ENCODE measurements around the gene CLEC18A. TPM values are rescaled to one million over a fixed set of nuclear protein-coding genes. Genes with fewer than 3 reads are reported as not detected.
A peak's percentile ranks its signal among the peaks of the same experiment; 100 is the strongest.
"Not testable (repeated sequence)": the region's sequence is repeated elsewhere in the genome, so short reads cannot be mapped to it uniquely, and the experiment has no call there.

CLEC18A gene
- polyA plus RNA-seq, 1 donor, result 78.3 TPM

GRCh38 chr16:69950411-69950810 is 723 bp upstream of the CLEC18A start:
- not testable (repeated sequence) for DNase-seq

DNA sequence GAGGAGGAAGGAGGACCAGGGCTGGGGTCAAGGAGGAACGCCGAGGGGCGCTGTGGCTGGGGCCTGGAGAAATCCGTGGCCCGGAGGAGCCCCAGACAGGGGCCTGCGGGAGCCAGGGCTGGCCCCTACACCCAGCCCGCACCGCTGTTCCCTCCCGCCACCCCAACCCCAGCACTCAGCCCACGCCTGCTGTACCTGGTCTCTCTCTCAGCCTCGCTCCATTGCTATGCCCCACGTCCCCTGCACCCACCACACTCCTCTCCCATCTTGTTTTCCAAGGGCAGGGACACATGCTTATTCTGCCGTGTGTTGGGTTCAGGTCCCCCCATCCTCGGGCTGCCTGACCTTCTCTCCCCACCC is 518 bp downstream of the CLEC18A start:
- DNase-seq, result not testable (repeated sequence)

- DNase-seq, result not testable (repeated sequence)
Measured at GRCh38 chr16:69952116-69952515, 982 bp downstream of the CLEC18A start.

- not testable (repeated sequence) for DNase-seq
Measured at GRCh38 chr16:69952572-69953355, 1.6 kb downstream of the CLEC18A start.

- DNase-seq, result not testable (repeated sequence)
Measured at GRCh38 chr16:69954241-69954640, 3.1 kb downstream of the CLEC18A start.

DNA sequence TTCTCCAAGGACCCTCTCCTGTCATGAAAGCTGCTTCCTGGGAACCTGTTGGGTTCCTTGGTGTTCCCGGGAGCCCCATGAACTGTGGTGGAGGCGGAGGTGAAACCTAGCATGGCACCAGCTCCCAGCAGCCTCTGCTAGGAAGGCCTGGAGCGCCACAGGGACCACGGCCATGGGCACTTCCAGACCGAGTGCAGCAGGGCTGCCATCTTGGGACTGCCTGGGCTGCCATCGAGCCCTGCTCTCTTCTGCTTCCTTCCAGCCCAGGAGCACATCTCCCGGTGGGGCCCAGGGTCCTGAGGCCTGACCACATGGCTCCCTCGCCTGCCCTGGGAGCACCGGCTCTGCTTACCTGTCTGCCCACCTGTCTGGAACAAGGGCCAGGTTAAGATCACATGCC is 12.2 kb downstream of the CLEC18A start:
- not testable (repeated sequence) for DNase-seq

GRCh38 chr16:69964960-69965660 is 14.0 kb downstream of the CLEC18A start:
- peak; percentile 37 for DNase-seq

DNA sequence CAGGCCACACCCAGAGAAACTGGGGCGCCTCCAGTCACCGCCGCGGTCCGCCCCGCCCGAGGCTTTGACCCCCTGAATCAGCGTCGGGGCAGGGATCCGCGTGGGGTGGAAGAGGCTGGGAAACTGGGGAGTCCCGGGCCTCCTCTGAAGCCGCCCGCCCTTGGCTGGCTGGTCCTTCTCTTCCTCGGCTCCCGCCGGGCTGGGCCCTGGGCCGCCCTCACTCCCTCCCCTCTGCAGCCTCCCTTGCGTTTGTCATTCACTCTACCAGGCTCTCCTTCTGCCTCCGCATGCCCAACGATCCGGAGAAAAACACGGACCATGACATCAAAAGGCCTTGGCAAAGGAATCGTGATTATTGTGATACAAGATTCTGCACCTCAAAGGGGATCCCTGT is 14.5 kb downstream of the CLEC18A start:
- DNase-seq, result not testable (repeated sequence)

DNA sequence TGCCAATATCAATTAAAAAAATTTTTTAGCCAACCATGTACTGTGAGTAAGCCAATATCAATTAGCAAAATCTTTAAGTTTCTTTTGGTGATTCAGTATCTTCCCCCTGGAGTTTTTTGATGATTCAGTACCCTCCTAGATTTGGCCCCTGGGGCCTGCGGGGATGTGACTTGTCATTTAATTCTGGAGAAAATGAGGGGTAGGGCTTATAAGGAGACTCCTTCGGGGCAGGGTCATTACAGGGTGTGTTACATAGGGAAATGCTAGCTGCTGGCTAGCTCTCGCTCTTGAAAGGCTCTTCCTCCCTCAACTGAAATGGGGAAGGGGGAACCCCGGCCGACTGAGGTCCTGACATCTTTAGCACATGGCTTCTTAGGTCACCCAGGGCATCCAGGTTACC is 16.6 kb downstream of the CLEC18A start:
- not testable (repeated sequence) for DNase-seq

- not testable (repeated sequence) for DNase-seq
Measured at GRCh38 chr16:69968125-69968524, 17.0 kb downstream of the CLEC18A start.

- DNase-seq, result not testable (repeated sequence)
Measured at GRCh38 chr16:69969657-69970056, 18.5 kb downstream of the CLEC18A start.

DNA sequence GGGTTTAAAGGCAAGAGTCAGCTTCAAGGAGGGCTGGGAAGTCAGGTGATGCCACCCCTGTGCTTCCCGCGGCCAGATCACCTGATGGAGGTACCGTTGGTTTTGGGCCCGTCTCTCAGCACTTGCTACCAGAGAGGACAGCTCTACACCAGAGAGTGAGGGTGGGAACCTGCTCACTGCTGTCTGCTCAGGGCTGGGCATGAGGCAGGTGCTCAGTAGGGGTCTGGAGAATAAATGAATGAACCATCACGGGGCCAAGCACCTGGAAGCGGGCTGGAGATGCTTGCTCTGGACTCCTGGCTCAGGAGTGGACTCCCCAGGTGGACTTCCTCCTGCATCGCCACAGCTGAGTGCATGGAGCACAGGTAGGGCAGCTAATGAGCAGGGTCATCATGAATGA is 21.0 kb downstream of the CLEC18A start:
- DNase-seq, result not testable (repeated sequence)

GRCh38 chr16:69972935-69973334 is 21.8 kb downstream of the CLEC18A start:
- DNase-seq, result not testable (repeated sequence)

- not testable (repeated sequence) for DNase-seq
Measured at GRCh38 chr16:69985196-69985595, 34.1 kb downstream of the CLEC18A start.

- DNase-seq, result not testable (repeated sequence)
Measured at GRCh38 chr16:69997956-69998355, 46.8 kb downstream of the CLEC18A start.

DNA sequence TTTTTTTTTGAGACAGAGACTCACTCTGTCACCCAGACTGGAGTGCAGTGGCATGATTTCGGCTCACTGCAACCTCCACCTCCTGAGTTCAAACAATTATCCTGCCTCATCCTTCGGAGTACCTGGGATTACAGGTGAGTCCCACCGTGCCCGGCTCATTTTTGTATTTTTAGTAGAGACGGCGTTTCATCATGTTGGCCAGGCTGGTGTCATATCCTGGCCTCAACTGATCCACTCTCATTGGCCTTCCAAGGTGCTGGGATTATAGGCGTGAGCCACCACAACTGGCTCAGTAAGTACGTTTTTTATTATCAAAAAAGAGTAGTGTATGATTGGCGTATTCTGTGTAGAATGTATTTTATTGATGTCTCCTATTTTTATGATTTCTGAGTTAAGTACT is 48.7 kb downstream of the CLEC18A start:
- not testable (repeated sequence) for DNase-seq

DNA sequence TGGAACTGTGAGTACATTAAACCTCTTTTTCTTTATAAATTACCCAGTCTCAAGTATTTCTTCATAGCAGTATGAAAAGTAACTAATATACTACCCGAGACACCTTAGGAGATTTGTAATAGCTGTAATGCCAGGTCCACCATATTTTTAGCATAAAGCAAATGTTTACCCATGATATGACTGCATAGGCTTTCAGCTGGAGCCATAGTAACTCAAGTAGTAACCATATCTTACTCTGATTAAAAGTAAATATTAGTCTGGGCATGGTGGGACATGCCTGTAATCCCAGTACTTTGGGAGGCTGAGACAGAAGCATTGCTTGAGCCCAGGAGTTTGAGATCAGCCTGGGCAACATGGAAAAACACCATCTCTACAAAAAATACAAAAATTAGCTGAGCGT is 52.4 kb downstream of the CLEC18A start:
- not testable (repeated sequence) for DNase-seq

GRCh38 chr16:70008604-70009003 is 57.5 kb downstream of the CLEC18A start:
- DNase-seq, result not testable (repeated sequence)

GRCh38 chr16:70010615-70011014 is 59.5 kb downstream of the CLEC18A start:
- DNase-seq, result not testable (repeated sequence)

GRCh38 chr16:70011120-70011519 is 60.0 kb downstream of the CLEC18A start:
- not testable (repeated sequence) for DNase-seq

DNA sequence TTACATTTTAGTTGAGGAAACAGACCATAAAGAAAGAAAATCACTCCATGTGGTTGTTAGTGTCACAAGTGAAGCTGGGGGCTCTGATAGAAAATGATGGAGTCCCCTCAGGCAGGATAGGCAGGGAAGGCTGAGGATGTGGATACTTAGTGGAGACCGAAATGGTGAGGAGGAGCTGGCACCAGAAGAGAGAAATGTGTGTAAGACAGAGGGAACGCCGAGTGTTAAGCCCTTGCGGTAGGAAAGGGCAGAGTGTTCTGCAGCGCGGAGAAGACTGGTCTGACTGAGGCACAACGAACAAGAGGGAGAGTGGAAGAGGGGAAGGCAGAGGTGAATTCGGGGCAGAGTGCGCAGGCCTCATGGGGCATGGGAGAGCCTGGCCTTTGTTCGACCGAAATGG is 61.2 kb downstream of the CLEC18A start:
- not testable (repeated sequence) for DNase-seq

- DNase-seq, result not testable (repeated sequence)
Measured at GRCh38 chr16:70012951-70013350, 61.8 kb downstream of the CLEC18A start.

Data from left kidney (tissue), 2 donors.